ENCODE results near the gene MYO1D.

DNA sequence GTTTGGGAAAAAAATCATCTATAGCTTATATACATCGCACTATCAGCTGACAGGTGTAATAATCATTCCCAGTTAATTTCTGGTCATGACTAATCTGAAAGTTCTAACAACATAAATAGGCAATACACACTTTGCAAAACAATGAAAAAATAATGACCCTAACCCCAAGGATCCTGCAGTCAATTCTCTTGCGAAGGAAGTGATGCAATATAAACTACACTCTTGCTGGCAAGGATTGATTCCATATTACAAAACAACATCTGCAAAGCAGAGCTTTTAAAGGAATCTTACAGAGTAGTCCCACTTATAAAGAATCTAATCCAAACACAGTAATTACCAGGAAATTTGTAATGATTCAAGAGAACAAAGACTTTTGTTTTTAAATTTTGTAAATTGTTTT is 73.4 kb downstream of the MYO1D start:
- TF ChIP-seq POLR2AphosphoS5 (IDR thresholded peaks at IDR 0.05) (no peak), POLR2A (IDR thresholded peaks at IDR 0.05) (no peak)
- TF ChIP-seq, protein P1, sequence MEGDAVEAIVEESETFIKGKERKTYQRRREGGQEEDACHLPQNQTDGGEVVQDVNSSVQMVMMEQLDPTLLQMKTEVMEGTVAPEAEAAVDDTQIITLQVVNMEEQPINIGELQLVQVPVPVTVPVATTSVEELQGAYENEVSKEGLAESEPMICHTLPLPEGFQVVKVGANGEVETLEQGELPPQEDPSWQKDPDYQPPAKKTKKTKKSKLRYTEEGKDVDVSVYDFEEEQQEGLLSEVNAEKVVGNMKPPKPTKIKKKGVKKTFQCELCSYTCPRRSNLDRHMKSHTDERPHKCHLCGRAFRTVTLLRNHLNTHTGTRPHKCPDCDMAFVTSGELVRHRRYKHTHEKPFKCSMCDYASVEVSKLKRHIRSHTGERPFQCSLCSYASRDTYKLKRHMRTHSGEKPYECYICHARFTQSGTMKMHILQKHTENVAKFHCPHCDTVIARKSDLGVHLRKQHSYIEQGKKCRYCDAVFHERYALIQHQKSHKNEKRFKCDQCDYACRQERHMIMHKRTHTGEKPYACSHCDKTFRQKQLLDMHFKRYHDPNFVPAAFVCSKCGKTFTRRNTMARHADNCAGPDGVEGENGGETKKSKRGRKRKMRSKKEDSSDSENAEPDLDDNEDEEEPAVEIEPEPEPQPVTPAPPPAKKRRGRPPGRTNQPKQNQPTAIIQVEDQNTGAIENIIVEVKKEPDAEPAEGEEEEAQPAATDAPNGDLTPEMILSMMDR (IDR thresholded peaks at IDR 0.05): no peak

All from suprapubic skin (tissue), 4 donors.